Stimulated activated naive CD4-positive, alpha-beta T cell (primary cell): ENCODE data around the gene TIMM10B.

ENCODE experiments used
- DNase-seq, 6 experiments: peaks; one replicate each; lab custom pipeline; 2025; lab: John Stamatoyannopoulos, UW

TIMM10B gene

GRCh38 chr11:6472934-6473333 is 8.4 kb upstream of the TIMM10B start:
- DNase-seq: no peak

GRCh38 chr11:6473451-6474412 is 7.6 kb upstream of the TIMM10B start, which contains the start of gene TRIM3:
TRIM3 (minus strand) TSS chr11:6473941; CDS start chr11:6465695, 8,246 bp downstream.
- DNase-seq: peak; percentile 20 to 80 (median 60)

GRCh38 chr11:6474413-6474792 is 6.9 kb upstream of the TIMM10B start:
- DNase-seq: no peak

- no peak for DNase-seq
Measured at GRCh38 chr11:6474806-6475500, 6.3 kb upstream of the TIMM10B start.

- no peak for DNase-seq
Measured at GRCh38 chr11:6475936-6476335, 5.4 kb upstream of the TIMM10B start.

GRCh38 chr11:6476571-6476970 is 4.7 kb upstream of the TIMM10B start:
- no peak for DNase-seq

- no peak for DNase-seq
Measured at GRCh38 chr11:6480299-6480914, 894 bp upstream of the TIMM10B start.

- DNase-seq: peak in 1 of 6 experiments; percentile 12
Measured at GRCh38 chr11:6481924-6482275, 599 bp downstream of the TIMM10B start.

GRCh38 chr11:6482441-6482840 is 1.1 kb downstream of the TIMM10B start:
- no peak for DNase-seq

- no peak for DNase-seq
Measured at GRCh38 chr11:6483015-6483414, 1.7 kb downstream of the TIMM10B start.

GRCh38 chr11:6485661-6486060 is 4.4 kb downstream of the TIMM10B start:
- DNase-seq: no peak

- DNase-seq: no peak
Measured at GRCh38 chr11:6486256-6486655, 5.0 kb downstream of the TIMM10B start.

- no peak for DNase-seq
Measured at GRCh38 chr11:6486938-6487337, 5.6 kb downstream of the TIMM10B start.

- no peak for DNase-seq
Measured at GRCh38 chr11:6488342-6488741, 7.0 kb downstream of the TIMM10B start.

GRCh38 chr11:6488821-6489220 is 7.5 kb downstream of the TIMM10B start:
- no peak for DNase-seq

GRCh38 chr11:6489306-6489705 is 8.0 kb downstream of the TIMM10B start:
- no peak for DNase-seq

GRCh38 chr11:6497069-6497839 is 16.0 kb downstream of the TIMM10B start, which contains the start of gene DNHD1:
DNHD1 (plus strand) TSS chr11:6497280; CDS start chr11:6498216, 936 bp downstream.
- no peak for DNase-seq

GRCh38 chr11:6498121-6498520 is 16.8 kb downstream of the TIMM10B start:
- DNase-seq: no peak

- no peak for DNase-seq
Measured at GRCh38 chr11:6498544-6498943, 17.2 kb downstream of the TIMM10B start.

GRCh38 chr11:6502382-6502781 is 21.1 kb downstream of the TIMM10B start:
- no peak for DNase-seq

- no peak for DNase-seq
Measured at GRCh38 chr11:6504166-6504565, 22.9 kb downstream of the TIMM10B start.
